ENCODE data around the gene REN. TPM values are rescaled to one million over a fixed set of nuclear protein-coding genes. Genes with fewer than 3 reads are reported as not detected.

The REN gene
- polyA plus RNA-seq, 6 donors from 2014 or later: not detected

DNA sequence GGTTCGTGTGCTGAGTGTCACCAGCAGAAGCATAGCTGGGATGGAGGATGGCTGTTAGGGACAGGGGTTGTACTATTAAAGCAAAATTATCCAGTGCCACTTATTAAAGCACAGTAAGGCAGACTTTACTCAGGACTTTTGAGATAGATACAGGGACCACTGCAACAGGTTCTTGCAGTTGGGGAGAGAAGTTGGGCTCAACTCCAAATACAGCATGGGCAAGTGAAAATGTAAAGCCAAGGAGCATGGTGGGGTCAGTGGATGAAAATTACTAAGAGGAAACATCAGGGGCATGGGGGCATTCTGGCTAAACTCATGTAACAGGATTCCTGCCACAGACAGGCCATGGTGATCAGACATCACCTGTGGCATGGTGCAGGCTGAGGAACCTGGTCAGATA lies 15.0 kb upstream of the REN start:
- peaks cover 0 to 8% (median 7%) of the 10 kb centered on the region in 3 donors for H3K27me3 Mint-ChIP-seq
- H3K27ac Mint-ChIP-seq: peak overlapping the region in 2 of 6 donors; percentile 10 to 74
- no peaks in the 10 kb centered on the region for H3K36me3 Mint-ChIP-seq
- H3K4me1 Mint-ChIP-seq: no peaks in the 10 kb centered on the region
- no peak overlapping the region for H3K4me3 Mint-ChIP-seq
- peaks cover 0 to 1% (median 0%) of the 10 kb centered on the region in 7 donors for H3K9me3 Mint-ChIP-seq
- ATAC-seq (ENCODE audit: low read depth in 2 of 2) (no peak), DNase-seq (no peak)

DNA sequence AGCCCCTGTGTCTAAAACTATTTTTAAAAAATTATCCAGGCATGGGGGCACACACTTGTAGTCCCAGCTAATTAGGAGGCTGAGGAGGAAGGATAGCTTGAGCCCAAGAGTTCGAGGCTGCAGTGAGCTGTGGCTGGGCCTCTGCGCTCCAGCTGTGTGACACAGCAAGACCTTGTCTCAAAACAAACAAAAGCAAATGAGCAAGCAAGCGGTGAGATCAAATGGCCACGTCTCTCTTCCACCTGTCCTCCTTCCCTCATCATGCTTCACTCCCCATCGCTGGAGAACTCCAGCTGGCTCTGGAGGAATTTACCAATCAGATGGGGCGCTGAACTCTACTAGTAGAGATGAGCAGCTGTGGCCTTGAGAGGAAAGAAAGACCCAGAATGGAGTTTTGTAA lies 14.0 kb upstream of the REN start:
- Mint-ChIP-seq H3K4me1 (no peaks in the 10 kb centered on the region), H3K9me3 (peaks cover 0 to 1% (median 0%) of the 10 kb centered on the region in 7 donors), H3K4me3 (no peak overlapping the region), H3K27me3 (peaks cover 0 to 8% (median 7%) of the 10 kb centered on the region in 3 donors), H3K27ac (no peak overlapping the region), H3K36me3 (no peaks in the 10 kb centered on the region)
- ATAC-seq (ENCODE audit: low read depth in 2 of 2) (no peak), DNase-seq (no peak)

DNA sequence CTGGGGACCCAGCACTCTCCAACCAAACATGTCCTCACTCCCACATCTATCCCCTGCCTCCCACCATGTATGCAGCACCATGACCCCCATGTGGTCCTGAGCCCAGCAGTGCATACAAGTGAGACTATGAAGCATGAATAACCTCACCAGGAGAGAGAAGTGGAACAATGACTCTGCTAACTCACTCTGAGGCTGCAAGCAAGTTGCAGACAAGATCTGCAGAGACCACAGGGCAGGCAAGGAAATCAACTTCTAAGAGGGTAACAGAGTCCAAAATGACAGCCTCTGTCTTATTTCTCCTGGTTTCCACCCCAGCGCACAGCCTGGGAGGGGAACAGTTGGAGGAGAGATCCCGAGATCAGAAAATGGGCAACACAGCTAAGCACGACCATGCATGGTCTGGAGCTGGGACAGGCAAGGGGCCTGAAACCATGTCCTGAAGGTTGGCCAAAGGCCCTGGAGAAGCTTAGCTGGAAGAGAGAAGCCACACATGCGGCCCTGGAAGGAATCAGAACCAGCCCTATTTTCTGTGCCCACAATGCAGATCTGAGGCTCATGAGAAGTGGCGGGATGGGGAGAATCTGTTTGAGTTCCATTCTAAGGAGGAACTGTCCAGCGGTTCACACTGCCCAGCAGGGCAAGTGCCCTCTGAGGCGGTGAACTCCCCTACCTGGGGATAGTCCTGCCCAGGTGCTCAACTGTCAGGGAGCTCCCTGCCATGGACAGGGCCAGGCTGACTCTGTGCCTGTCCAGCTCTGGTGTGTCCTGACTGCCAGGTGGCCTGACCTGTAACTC lies 12.5 kb upstream of the REN start:
- Mint-ChIP-seq H3K9me3 (peaks cover 0 to 4% (median 1%) of the 10 kb centered on the region in 7 donors), H3K27me3 (peaks cover 0 to 10% (median 4%) of the 10 kb centered on the region in 3 donors), H3K4me3 (no peak overlapping the region), H3K4me1 (no peaks in the 10 kb centered on the region), H3K27ac (no peak overlapping the region), H3K36me3 (peaks cover 0 to 4% of the 10 kb centered on the region in 2 donors)
- no peak for ATAC-seq (ENCODE audit: low read depth in 2 of 2)
- DNase-seq: no peak

DNA sequence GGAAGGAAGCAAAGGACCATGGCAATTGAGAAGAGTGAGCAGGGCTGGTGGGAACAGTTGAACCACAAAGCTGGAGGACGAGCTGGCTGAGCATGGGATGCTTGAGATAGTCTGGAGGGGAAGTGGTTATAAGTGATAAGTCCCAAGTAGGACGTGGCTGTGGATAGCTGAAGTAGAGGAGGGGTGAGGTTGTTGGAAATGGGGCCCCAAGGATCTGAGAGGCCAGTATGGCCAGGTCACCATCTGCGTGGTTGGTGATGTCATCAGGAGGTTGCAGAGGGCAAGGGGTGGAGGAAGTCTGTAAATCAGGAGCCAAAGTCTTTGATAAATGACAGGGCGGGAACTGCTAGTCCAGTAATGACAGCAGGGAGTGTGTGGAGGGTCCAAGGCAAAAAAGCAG lies 11.0 kb upstream of the REN start:
- Mint-ChIP-seq H3K9me3 (peaks cover 2 to 19% (median 9%) of the 10 kb centered on the region in 7 donors), H3K27ac (no peak overlapping the region), H3K4me3 (no peak overlapping the region), H3K27me3 (peaks cover 5 to 13% (median 8%) of the 10 kb centered on the region in 3 donors), H3K36me3 (peaks cover 0 to 12% of the 10 kb centered on the region in 2 donors), H3K4me1 (no peaks in the 10 kb centered on the region)
- DNase-seq: no peak
- no peak for ATAC-seq (ENCODE audit: low read depth in 2 of 2)

DNA sequence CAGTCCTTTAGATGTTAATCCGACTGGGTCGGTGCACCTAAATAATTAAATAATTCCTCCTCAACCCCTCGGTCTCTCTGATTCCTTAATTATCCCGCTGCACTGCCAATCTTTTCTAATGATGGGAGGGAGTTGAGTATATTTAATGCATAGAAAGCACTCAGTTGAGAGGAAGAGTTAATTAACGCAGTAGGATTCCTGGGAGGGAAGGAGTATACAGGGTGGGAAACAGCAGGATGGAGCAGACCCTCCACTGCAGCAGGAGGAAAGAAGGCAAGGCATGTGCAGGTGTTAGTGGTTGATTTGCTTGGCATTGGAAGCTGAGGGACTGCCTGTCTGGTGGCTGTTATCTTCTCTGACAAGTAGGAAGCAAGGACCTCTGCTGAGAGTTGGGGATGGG lies 9.9 kb upstream of the REN start:
- peaks cover 0 to 12% of the 10 kb centered on the region in 2 donors for H3K36me3 Mint-ChIP-seq
- H3K27me3 Mint-ChIP-seq: peaks cover 5 to 13% (median 8%) of the 10 kb centered on the region in 3 donors
- peaks cover 3 to 29% (median 17%) of the 10 kb centered on the region in 7 donors for H3K9me3 Mint-ChIP-seq
- no peak for DNase-seq
- no peak overlapping the region for H3K27ac Mint-ChIP-seq
- no peak overlapping the region for H3K4me3 Mint-ChIP-seq
- no peak for ATAC-seq (ENCODE audit: low read depth in 2 of 2)
- no peaks in the 10 kb centered on the region for H3K4me1 Mint-ChIP-seq

DNA sequence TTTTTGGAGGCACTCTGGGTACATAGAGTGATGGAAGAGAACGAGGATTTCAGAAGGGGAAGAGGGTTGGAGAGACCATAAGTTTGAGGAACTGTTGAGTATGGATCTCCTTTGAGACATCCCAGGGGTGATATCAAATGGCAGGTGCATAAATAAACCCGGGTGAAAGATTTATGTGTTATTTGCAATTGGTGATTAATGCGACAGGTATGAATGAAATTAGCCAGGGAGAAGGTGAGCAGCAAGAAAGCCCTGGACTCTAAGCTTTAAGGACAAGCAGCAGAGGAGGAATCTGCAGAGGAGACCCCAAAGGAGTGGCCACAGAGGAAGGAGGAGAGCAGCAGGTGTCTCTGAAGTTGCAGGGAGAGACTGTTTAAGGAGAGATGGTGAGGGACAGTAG lies 8.8 kb upstream of the REN start:
- Mint-ChIP-seq H3K4me1 (no peaks in the 10 kb centered on the region), H3K36me3 (peaks cover 0 to 12% of the 10 kb centered on the region in 2 donors), H3K9me3 (peaks cover 3 to 40% (median 26%) of the 10 kb centered on the region in 7 donors), H3K27me3 (peaks cover 5 to 13% (median 8%) of the 10 kb centered on the region in 3 donors), H3K27ac (no peak overlapping the region), H3K4me3 (no peak overlapping the region)
- DNase-seq (no peak), ATAC-seq (ENCODE audit: low read depth in 2 of 2) (no peak)

DNA sequence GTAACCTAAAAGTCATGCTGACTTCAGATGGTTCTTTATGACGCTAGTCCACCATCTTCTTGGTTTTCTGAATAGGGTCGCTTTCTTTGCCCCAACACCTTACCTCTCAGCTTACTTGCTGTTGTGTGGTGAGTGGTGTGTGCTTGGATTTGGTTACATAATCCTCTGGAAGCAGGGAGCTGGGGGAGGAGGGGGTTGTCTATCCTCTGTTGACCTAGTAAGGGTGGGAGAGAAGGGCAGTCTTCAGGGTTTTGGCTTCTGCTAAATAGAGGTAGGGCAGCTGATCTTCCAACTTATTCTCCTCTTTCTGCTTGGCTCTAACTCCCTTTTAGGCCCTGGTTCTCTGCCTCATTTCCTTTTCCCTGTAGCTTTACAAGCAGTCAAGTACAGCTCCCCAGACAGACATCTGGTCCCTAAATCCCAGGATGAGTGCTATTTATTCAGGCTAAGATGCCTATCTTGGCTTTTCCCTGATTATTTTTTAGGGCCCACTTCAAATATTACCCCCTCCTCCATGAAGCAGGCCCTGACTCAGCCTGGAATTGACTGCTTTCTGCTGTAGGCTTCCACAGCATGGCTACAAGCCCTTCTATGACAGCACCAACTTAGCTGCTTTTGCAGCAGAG lies 6.4 kb upstream of the REN start:
- no peak for DNase-seq
- H3K4me3 Mint-ChIP-seq: no peak overlapping the region
- no peaks in the 10 kb centered on the region for H3K4me1 Mint-ChIP-seq
- H3K27me3 Mint-ChIP-seq: peaks cover 5 to 8% (median 7%) of the 10 kb centered on the region in 3 donors
- ATAC-seq (ENCODE audit: low read depth in 2 of 2): no peak
- H3K36me3 Mint-ChIP-seq: peaks cover 0 to 14% of the 10 kb centered on the region in 2 donors
- H3K9me3 Mint-ChIP-seq: peaks cover 3 to 57% (median 46%) of the 10 kb centered on the region in 7 donors
- H3K27ac Mint-ChIP-seq: no peak overlapping the region

DNA sequence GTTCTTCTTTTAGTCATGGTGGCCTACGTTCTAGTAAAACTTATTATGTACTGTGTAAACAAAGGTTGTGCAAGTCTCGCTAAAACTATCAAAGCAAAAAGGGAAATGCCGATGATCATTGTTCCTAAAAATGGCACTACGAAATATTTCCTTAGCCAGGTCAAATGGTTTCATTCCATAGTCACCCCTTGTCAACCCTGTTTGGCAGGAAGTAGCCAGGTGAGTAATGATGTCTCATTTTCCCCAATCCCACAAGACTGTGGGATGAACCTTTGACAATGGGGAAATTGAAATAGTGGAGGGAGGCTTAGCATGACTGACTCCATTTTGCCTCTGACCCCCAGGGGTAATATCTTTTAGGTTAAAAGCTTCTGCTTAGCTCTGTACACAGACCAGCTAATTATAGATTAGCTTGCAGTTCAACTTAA lies 5.6 kb upstream of the REN start:
- peaks cover 3 to 61% (median 46%) of the 10 kb centered on the region in 7 donors for H3K9me3 Mint-ChIP-seq
- H3K27ac Mint-ChIP-seq: no peak overlapping the region
- no peak for ATAC-seq (ENCODE audit: low read depth in 2 of 2)
- H3K4me3 Mint-ChIP-seq: no peak overlapping the region
- peaks cover 5 to 10% (median 8%) of the 10 kb centered on the region in 3 donors for H3K27me3 Mint-ChIP-seq
- no peaks in the 10 kb centered on the region for H3K4me1 Mint-ChIP-seq
- H3K36me3 Mint-ChIP-seq: peaks cover 0 to 17% of the 10 kb centered on the region in 2 donors
- DNase-seq: no peak

DNA sequence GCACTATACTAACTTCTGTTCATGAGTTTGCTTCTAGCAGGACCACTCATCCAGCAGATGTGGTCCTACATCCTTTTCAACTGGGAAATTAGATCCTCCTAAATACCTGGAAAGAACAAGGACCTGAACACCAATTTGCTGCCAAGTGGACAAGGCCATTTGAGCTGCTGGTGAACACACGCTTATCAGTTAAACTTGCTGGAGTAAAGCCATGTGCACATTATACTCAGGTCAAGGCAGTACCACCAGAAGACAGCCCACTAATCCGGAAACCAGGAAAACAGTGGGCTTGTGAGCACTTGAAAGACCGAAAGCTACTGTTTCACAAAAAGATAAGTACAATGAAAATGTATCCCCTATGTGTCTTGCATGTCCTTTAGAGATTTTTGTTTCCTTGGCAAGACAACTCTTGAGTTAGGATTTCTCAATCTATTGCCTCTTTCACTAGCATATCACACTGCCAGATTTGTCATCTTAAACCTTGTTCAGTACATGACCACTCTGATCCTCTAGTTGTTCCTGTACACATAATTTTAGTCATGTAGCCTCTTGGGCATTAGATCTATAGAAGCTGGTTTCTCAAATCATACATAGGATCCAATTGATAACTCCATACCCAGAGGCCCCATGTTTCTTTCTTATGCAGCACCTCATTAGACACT lies 4.5 kb upstream of the REN start:
- H3K4me3 Mint-ChIP-seq: no peak overlapping the region
- peaks cover 3 to 61% (median 46%) of the 10 kb centered on the region in 7 donors for H3K9me3 Mint-ChIP-seq
- H3K36me3 Mint-ChIP-seq: peaks cover 0 to 17% of the 10 kb centered on the region in 2 donors
- peak overlapping the region in 1 of 6 donors; percentile 36 for H3K27ac Mint-ChIP-seq
- ATAC-seq (ENCODE audit: low read depth in 2 of 2) (no peak), DNase-seq (no peak)
- H3K4me1 Mint-ChIP-seq: no peaks in the 10 kb centered on the region
- peaks cover 10 to 17% (median 14%) of the 10 kb centered on the region in 3 donors for H3K27me3 Mint-ChIP-seq

DNA sequence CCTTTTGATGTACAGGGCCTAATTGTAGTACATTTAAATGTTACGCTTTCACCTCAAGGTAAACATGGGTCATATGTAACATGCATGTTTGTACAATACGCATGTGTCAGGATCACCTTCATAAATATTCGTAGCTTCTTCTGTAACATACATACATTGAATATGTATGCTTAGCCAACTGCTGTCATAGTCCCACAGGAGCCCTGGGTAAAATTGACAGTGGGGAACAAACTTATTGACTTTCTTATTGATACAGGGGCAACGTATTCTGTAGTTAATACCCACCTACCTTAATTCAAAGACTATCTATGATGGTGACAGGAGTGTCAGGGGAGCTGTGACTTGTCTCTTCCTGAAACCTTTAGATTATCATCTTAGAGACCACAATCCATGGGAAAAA lies 3.7 kb upstream of the REN start:
- ATAC-seq (ENCODE audit: low read depth in 2 of 2): no peak
- peaks cover 0 to 17% of the 10 kb centered on the region in 2 donors for H3K36me3 Mint-ChIP-seq
- no peak overlapping the region for H3K27ac Mint-ChIP-seq
- no peaks in the 10 kb centered on the region for H3K4me1 Mint-ChIP-seq
- peaks cover 10 to 20% (median 20%) of the 10 kb centered on the region in 3 donors for H3K27me3 Mint-ChIP-seq
- H3K4me3 Mint-ChIP-seq: no peak overlapping the region
- no peak for DNase-seq
- peaks cover 3 to 61% (median 46%) of the 10 kb centered on the region in 7 donors for H3K9me3 Mint-ChIP-seq

DNA sequence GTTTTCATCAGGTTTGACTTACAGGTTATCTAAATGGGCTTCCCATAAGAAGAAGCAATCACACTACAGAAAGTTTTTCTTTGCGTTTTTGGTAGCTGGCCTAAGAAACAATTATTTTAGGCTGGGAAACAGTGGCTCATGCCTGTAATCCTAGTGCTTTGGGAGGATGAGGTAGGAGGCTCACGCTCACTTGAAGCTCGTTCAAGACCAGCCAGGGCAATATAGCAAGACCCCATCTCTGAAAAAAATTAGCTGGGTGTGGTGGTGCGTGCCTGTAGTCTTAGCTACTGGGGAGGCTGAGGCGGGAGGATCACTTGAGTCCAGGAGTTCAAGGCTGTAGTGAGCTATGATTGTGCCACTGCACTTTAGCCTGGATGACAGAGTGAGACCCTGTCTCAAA lies 1.6 kb upstream of the REN start:
- Mint-ChIP-seq H3K27ac (no peak overlapping the region), H3K4me3 (no peak overlapping the region), H3K27me3 (peaks cover 4 to 16% (median 13%) of the 10 kb centered on the region in 3 donors), H3K9me3 (peaks cover 0 to 50% (median 45%) of the 10 kb centered on the region in 7 donors), H3K36me3 (peaks cover 0 to 6% of the 10 kb centered on the region in 2 donors), H3K4me1 (no peaks in the 10 kb centered on the region)
- ATAC-seq (ENCODE audit: low read depth in 2 of 2): no peak
- no peak for DNase-seq

DNA sequence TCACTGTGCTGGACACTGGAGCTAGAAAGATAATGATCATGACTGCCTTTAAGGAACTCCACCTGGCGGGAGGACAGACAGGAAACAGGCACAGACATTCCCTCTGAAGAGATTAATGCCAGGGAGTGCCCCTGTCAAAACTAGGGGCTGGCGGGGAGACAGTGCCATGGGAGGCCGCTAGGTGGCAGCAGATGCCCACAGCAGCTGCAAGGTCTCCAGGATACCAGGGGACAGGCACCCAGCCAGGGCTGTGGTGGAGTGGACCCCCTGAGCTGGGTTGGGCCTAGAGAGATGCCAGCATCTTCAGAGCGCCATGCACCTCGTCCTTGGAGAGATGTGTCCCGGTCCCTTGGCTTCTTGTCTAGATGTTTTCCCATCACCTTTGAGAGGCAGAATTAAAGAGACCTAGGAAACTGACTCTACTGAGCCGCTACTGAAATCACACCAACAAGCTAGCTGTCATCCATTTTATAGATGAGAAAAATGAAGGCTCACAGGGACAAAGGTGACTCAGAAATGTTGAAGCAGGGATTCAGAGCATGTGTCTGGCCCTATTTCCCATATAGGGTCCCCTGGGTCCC lies 3.6 kb downstream of the REN start:
- Mint-ChIP-seq H3K27me3 (peaks cover 23 to 43% (median 39%) of the 10 kb centered on the region in 3 donors), H3K36me3 (peaks cover 0 to 4% of the 10 kb centered on the region in 2 donors), H3K27ac (peak overlapping the region in 2 of 6 donors; percentile 11 to 61), H3K4me1 (no peaks in the 10 kb centered on the region), H3K9me3 (peaks cover 0 to 9% (median 3%) of the 10 kb centered on the region in 7 donors), H3K4me3 (no peak overlapping the region)
- peak; percentile 83 to 89 for ATAC-seq (ENCODE audit: low read depth in 2 of 2)
- DNase-seq: peak; percentile 64

Measured in naive B cell (primary cell).